ENCODE data around the gene SPAG16. TPM values are rescaled to one million over a fixed set of nuclear protein-coding genes. Genes with fewer than 3 reads are reported as not detected.

Gene SPAG16
- total RNA-seq, 4 donors from 2014 or later: 1.1 to 8.8 (median 6.3) TPM

DNA sequence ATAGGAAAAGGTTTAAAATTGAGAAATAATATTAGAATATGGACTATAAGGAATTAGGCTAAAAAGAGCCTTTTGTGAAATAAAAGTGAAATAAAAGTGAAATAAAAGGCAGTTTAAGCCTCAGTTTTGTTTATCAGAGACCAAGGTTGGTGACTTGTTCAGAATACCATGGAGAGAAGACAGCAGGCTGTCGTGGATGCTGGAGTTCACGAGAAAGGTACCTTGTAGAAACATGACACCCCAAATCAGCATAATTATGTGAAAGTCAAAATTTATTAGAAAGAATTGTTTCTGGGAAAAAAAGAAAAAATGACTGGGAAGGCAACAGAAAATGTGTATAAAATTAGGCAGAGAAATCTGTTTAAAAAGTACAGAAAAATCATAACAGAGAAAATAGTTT lies 46.5 kb upstream of the SPAG16 start:
- Histone ChIP-seq H3K4me1 (no peaks in the 10 kb centered on the region), H3K9me3 (no peaks in the 10 kb centered on the region), H3K36me3 (no peaks in the 10 kb centered on the region), H3K27me3 (no peaks in the 10 kb centered on the region), H3K27ac (no peak overlapping the region), H3K4me3 (no peak overlapping the region)
- ATAC-seq: no peak
- DNase-seq: no peak
- TF ChIP-seq POLR2A (IDR thresholded peaks at IDR 0.05): no peak
- TF ChIP-seq, protein P1, sequence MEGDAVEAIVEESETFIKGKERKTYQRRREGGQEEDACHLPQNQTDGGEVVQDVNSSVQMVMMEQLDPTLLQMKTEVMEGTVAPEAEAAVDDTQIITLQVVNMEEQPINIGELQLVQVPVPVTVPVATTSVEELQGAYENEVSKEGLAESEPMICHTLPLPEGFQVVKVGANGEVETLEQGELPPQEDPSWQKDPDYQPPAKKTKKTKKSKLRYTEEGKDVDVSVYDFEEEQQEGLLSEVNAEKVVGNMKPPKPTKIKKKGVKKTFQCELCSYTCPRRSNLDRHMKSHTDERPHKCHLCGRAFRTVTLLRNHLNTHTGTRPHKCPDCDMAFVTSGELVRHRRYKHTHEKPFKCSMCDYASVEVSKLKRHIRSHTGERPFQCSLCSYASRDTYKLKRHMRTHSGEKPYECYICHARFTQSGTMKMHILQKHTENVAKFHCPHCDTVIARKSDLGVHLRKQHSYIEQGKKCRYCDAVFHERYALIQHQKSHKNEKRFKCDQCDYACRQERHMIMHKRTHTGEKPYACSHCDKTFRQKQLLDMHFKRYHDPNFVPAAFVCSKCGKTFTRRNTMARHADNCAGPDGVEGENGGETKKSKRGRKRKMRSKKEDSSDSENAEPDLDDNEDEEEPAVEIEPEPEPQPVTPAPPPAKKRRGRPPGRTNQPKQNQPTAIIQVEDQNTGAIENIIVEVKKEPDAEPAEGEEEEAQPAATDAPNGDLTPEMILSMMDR (IDR thresholded peaks at IDR 0.05 in 4 of 5, conservative IDR thresholded peaks at IDR 0.05 in 1 of 5): no peak
- intact Hi-C loops (cut with DNase I; ENCODE audit: low total_unique reads): no loop called here
- in situ Hi-C loops (cut with MboI; ENCODE audit: low sequenced_read_pairs in 4 of 4): loop anchor here in 1 of 4 donors (25.0 kb wide), 1 partner anchor 700 kb away; no protein-coding TSS in a partner anchor

DNA sequence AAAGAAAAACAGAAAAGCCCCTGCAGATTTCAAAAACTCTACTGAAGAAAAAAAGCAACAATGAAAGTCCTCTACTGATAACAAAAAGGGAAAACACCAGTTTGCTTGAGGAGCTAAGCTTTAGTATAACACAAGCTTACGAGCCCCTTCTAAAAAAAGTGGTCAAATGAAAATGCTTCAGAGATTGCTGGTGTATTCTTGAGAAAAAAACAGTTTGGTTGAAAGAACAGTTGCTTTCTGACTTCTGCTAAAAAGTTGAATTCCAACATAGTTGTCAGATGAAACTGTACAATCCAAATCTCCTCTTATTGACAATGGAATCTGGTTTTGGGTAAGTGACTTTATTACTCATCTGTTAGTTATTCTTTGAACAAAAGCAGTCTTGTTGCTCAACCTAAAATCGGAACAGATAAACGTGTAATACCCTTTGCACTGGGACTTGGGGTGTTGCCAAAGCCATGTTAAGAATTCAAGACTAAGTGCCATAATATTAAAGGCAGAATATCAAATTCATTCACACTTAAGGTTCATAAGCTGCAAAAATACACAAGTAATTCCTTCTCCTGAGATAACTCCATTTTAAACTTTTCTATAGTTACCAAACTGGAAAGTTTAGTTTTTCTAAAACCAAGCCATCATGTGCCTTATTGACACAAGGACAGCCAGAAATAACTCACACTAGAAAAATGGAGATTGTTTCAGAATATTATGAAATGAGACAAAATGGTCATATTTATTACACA lies 45.3 kb upstream of the SPAG16 start:
- TF ChIP-seq, protein P1 (IDR thresholded peaks at IDR 0.05 in 4 of 5, conservative IDR thresholded peaks at IDR 0.05 in 1 of 5): no peak
- no peak for TF ChIP-seq POLR2A (IDR thresholded peaks at IDR 0.05)
- H3K4me3 ChIP-seq: no peak overlapping the region
- H3K36me3 ChIP-seq: no peaks in the 10 kb centered on the region
- ATAC-seq: no peak
- no peak overlapping the region for H3K27ac ChIP-seq
- H3K27me3 ChIP-seq: no peaks in the 10 kb centered on the region
- DNase-seq: no peak
- in situ Hi-C loops (cut with MboI; ENCODE audit: low sequenced_read_pairs in 4 of 4) (loop anchor here in 1 of 4 donors (25.0 kb wide), 1 partner anchor 698 kb away; no protein-coding TSS in a partner anchor), intact Hi-C loops (cut with DNase I; ENCODE audit: low total_unique reads) (no loop called here)
- H3K9me3 ChIP-seq: no peaks in the 10 kb centered on the region
- H3K4me1 ChIP-seq: no peaks in the 10 kb centered on the region

DNA sequence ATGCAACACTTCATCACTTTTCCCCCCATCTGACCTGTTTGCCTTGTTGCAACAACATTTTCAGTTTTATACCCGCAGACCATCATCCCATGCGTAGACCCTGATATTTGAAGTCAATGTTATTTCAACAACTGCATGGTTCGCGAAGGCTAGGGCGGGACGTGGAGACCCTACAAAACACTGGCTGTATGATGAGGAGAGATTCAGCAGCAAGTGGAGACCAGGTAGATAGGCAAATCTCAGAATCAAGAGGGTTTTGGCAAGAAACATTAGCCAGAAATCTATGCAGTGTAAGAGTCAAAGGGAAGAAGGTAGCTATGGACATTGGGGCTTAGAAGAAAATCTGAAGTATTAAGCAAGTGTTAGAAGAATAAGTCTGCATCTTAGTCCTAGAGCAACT lies 42.4 kb upstream of the SPAG16 start:
- intact Hi-C loops (cut with DNase I; ENCODE audit: low total_unique reads): no loop called here
- TF ChIP-seq, protein P1 (IDR thresholded peaks at IDR 0.05 in 4 of 5, conservative IDR thresholded peaks at IDR 0.05 in 1 of 5): no peak
- TF ChIP-seq POLR2A (IDR thresholded peaks at IDR 0.05): no peak
- DNase-seq (no peak), ATAC-seq (no peak)
- Histone ChIP-seq H3K9me3 (no peaks in the 10 kb centered on the region), H3K4me1 (no peaks in the 10 kb centered on the region), H3K27me3 (no peaks in the 10 kb centered on the region), H3K27ac (no peak overlapping the region), H3K36me3 (no peaks in the 10 kb centered on the region), H3K4me3 (no peak overlapping the region)
- in situ Hi-C loops (cut with MboI; ENCODE audit: low sequenced_read_pairs in 4 of 4): loop anchor here in 1 of 4 donors (25.0 kb wide), 1 partner anchor 695 kb away; no protein-coding TSS in a partner anchor

DNA sequence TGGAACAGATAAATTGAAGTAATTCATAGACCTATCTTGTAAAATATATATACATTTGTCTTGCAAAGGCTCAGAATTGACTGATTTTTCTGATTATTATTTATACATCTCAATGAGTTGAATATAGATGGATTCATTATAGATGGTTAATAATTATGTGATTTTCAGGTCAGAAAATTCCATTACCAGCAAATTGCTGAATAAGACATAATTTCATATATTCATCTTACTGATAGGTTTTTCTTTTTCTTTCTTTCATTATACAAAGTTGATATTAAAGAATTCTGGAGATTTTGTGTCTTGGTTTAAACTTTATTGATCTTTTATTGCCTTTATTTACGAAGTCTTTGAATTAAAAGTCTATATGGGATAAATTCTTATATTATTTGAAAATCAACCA lies 41.6 kb upstream of the SPAG16 start:
- Histone ChIP-seq H3K4me1 (no peaks in the 10 kb centered on the region), H3K36me3 (no peaks in the 10 kb centered on the region), H3K9me3 (no peaks in the 10 kb centered on the region), H3K27ac (no peak overlapping the region), H3K4me3 (no peak overlapping the region), H3K27me3 (no peaks in the 10 kb centered on the region)
- DNase-seq (no peak), ATAC-seq (no peak)
- intact Hi-C loops (cut with DNase I; ENCODE audit: low total_unique reads) (no loop called here), in situ Hi-C loops (cut with MboI; ENCODE audit: low sequenced_read_pairs in 4 of 4) (loop anchor here in 1 of 4 donors (25.0 kb wide), 1 partner anchor 695 kb away; no protein-coding TSS in a partner anchor)
- TF ChIP-seq POLR2A (IDR thresholded peaks at IDR 0.05): no peak
- TF ChIP-seq, protein P1 (IDR thresholded peaks at IDR 0.05 in 4 of 5, conservative IDR thresholded peaks at IDR 0.05 in 1 of 5): no peak
